GM12875 (cell line): ENCODE data around the gene TM7SF2.

ENCODE experiments used
- H3K4me3 ChIP-seq: one replicate; pipeline ENCODE4 v1.5.1; 2011; ENCODE audit warnings: low read depth, low read length, control low read depth
- CTCF ChIP-seq: IDR thresholded peaks from 2 replicates; pipeline ENCODE4 v1.5.1; 2011; ENCODE audit warnings: low read depth, mild to moderate bottlenecking, control low read depth, inconsistent platforms, low read length, moderate library complexity, borderline replicate concordance; ENCODE audit not compliant: insufficient read depth

TM7SF2 gene

GRCh38 chr11:65103476-65103875 lies 8.2 kb upstream of the TM7SF2 start:
- no peak for TF ChIP-seq CTCF
- no peak overlapping the region for H3K4me3 ChIP-seq

GRCh38 chr11:65104628-65105027 lies 7.0 kb upstream of the TM7SF2 start:
- TF ChIP-seq CTCF: no peak
- H3K4me3 ChIP-seq: no peak overlapping the region

GRCh38 chr11:65107078-65107477 lies 4.6 kb upstream of the TM7SF2 start:
- TF ChIP-seq CTCF: no peak
- no peak overlapping the region for H3K4me3 ChIP-seq

GRCh38 chr11:65107751-65108468 lies 3.8 kb upstream of the TM7SF2 start:
- no peak for TF ChIP-seq CTCF
- H3K4me3 ChIP-seq: no peak overlapping the region

- no peak for TF ChIP-seq CTCF
- H3K4me3 ChIP-seq: no peak overlapping the region
Observed at GRCh38 chr11:65108469-65109123, 3.1 kb upstream of the TM7SF2 start.

GRCh38 chr11:65109231-65110198 lies 2.2 kb upstream of the TM7SF2 start:
- no peak for TF ChIP-seq CTCF
- H3K4me3 ChIP-seq: no peak overlapping the region
